Right atrium auricular region (tissue), 2 donors: Measurements from ENCODE around the gene ABLIM3. TPM values are rescaled to one million over a fixed set of nuclear protein-coding genes. Genes with fewer than 3 reads are reported as not detected.

Experiments
- DNase-seq: peaks from one replicate; pipeline ENCODE4 v3.0.0-alpha.2; 2019; ENCODE audit warnings: low spot score
- H3K27ac ChIP-seq, 2 donors: fragments of 200-600 bp; sonication (generic); 1 replicate in 1 of 2; 2 replicates in 1 of 2; pipeline ENCODE4 v1.5.1; 2016 to 2019
- H3K27me3 ChIP-seq, 2 donors: fragments of 200-600 bp; sonication (generic); one replicate each; pipeline versions ENCODE4 v1.5.1 to v1.6.0; 2017 to 2019
- H3K36me3 ChIP-seq: fragments of 200-600 bp; sonication (generic); one replicate; pipeline ENCODE4 v1.5.1; 2016
- H3K4me1 ChIP-seq, 2 donors: fragments of 200-600 bp; sonication (generic); one replicate each; pipeline versions ENCODE4 v1.5.1 to v1.6.0; 2017 to 2019
- H3K4me3 ChIP-seq, 2 donors: fragments of 200-600 bp; sonication (generic); 1 replicate in 1 of 2; 2 replicates in 1 of 2; pipeline ENCODE4 v1.5.1; 2017 to 2019; ENCODE audit warnings: mild to moderate bottlenecking in 1 of 2, moderate library complexity in 1 of 2
- H3K9me3 ChIP-seq, 2 donors: fragments of 200-600 bp; sonication (generic); one replicate each; pipeline ENCODE4 v1.5.1; 2019
- total RNA-seq, 2 donors: library from RNA; depleted of rRNA; stranded (reverse); fragments of >200 nt; gene quantifications; one replicate each; pipeline ENCODE4 v1.1.0, GENCODE V29; 2016
- TF ChIP-seq, protein P1 (sequence below), 2 donors: fragments of 200-600 bp; sonication (generic); IDR thresholded peaks; one replicate each; pipeline ENCODE4 v1.5.1; 2019; ENCODE audit warnings: antibody characterized with exemption in 2 of 2

ABLIM3 gene
- total RNA-seq, 2 donors from 2014 or later, result 109 to 145 TPM

- Histone ChIP-seq H3K36me3 (peaks cover 11% of the 10 kb centered on the region), H3K27ac (peak overlapping the region; percentile 81 to 87), H3K27me3 (no peaks in the 10 kb centered on the region), H3K4me1 (peaks cover 0 to 73% of the 10 kb centered on the region in 2 donors), H3K9me3 (no peaks in the 10 kb centered on the region), H3K4me3 (no peak overlapping the region)
- no peak for DNase-seq
- TF ChIP-seq, protein P1, sequence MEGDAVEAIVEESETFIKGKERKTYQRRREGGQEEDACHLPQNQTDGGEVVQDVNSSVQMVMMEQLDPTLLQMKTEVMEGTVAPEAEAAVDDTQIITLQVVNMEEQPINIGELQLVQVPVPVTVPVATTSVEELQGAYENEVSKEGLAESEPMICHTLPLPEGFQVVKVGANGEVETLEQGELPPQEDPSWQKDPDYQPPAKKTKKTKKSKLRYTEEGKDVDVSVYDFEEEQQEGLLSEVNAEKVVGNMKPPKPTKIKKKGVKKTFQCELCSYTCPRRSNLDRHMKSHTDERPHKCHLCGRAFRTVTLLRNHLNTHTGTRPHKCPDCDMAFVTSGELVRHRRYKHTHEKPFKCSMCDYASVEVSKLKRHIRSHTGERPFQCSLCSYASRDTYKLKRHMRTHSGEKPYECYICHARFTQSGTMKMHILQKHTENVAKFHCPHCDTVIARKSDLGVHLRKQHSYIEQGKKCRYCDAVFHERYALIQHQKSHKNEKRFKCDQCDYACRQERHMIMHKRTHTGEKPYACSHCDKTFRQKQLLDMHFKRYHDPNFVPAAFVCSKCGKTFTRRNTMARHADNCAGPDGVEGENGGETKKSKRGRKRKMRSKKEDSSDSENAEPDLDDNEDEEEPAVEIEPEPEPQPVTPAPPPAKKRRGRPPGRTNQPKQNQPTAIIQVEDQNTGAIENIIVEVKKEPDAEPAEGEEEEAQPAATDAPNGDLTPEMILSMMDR (IDR thresholded peaks at IDR 0.05), result no peak
Observed at GRCh38 chr5:149216496-149216895, 75.2 kb downstream of the ABLIM3 start.

DNA sequence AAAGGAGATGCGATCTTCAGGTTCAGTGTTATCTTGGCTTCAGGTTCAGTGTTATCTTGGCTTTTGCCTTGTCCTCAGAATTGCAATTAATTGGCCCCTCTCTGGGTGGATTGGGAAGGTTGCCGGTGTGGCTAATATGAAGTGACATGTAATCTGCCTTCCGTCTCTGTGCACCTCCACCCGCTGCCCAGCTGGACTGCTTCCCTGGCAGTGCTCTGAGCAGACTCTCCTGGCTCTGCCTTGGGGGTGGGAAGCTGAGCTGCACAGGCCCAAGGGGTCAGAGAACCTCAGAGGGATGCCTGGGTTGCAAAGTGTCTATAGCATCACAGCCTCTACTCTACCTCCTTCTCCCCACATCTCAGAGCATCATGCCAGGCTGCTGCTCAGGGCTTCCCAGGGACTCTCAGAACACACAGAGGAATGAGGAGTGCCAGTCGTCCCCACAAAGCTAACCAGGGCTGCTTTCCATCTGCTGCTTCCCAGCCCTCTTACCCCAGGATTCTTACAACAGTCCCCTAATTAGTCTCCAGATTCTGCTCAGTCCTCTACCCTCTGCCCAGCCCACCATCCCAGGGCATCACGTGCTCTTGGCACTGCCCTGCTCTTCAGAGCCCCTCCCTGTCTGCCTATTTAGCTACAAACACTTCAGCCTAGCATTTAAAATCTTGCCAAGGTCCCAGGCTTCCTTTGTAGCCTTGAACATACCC is 76.0 kb downstream of the ABLIM3 start:
- Histone ChIP-seq H3K27ac (peak overlapping the region; percentile 81 to 87), H3K36me3 (peaks cover 9% of the 10 kb centered on the region), H3K4me3 (no peak overlapping the region), H3K27me3 (no peaks in the 10 kb centered on the region), H3K9me3 (no peaks in the 10 kb centered on the region), H3K4me1 (peaks cover 0 to 73% of the 10 kb centered on the region in 2 donors)
- TF ChIP-seq, protein P1 (IDR thresholded peaks at IDR 0.05), result no peak
- DNase-seq, result no peak

DNA sequence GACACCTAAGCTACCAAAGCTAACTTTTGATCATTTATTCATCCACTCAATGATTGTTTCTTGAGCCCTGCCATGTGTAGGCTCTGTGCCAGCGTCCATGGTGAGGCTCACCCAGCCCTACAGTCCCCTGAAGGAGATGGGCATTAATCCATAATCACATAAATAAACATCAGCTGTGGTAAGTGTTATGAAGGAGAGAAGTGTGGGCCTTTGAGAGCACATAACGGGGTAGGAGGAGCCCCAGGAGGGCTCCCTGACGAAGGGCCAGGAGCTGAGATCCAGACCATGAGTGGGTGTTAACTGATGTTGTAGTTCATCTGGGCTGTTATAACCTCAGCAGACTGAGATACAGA is 76.5 kb downstream of the ABLIM3 start:
- TF ChIP-seq, protein P1 (IDR thresholded peaks at IDR 0.05), result no peak
- H3K9me3 ChIP-seq, result no peaks in the 10 kb centered on the region
- peak overlapping the region; percentile 81 to 87 for H3K27ac ChIP-seq
- no peaks in the 10 kb centered on the region for H3K27me3 ChIP-seq
- peaks cover 9% of the 10 kb centered on the region for H3K36me3 ChIP-seq
- peaks cover 0 to 73% of the 10 kb centered on the region in 2 donors for H3K4me1 ChIP-seq
- no peak for DNase-seq
- H3K4me3 ChIP-seq, result no peak overlapping the region

DNA sequence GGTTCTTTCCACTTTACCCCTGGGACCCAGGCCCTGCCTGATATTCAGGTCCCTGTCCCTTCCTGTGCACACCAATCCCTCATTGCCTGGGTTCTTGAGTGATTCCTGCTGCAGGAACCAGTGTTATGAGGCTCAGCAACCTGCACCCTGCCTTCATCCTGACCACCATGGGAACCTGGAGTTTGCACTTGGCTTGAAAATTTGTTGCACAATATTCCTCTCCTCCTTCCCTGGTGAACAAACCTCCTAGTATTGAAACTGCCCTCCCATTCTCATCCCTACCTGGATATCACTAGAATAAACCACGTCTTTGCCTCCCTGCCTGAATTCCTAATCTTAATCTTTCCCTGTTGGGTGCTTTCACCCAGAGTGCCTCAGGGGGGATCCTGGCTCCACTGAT is 78.3 kb downstream of the ABLIM3 start:
- no peaks in the 10 kb centered on the region for H3K9me3 ChIP-seq
- no peak overlapping the region for H3K4me3 ChIP-seq
- TF ChIP-seq, protein P1 (IDR thresholded peaks at IDR 0.05), result no peak
- H3K4me1 ChIP-seq, result peaks cover 0 to 84% of the 10 kb centered on the region in 2 donors
- H3K27me3 ChIP-seq, result no peaks in the 10 kb centered on the region
- peak overlapping the region; percentile 81 to 87 for H3K27ac ChIP-seq
- DNase-seq, result no peak
- H3K36me3 ChIP-seq, result peaks cover 9% of the 10 kb centered on the region

DNA sequence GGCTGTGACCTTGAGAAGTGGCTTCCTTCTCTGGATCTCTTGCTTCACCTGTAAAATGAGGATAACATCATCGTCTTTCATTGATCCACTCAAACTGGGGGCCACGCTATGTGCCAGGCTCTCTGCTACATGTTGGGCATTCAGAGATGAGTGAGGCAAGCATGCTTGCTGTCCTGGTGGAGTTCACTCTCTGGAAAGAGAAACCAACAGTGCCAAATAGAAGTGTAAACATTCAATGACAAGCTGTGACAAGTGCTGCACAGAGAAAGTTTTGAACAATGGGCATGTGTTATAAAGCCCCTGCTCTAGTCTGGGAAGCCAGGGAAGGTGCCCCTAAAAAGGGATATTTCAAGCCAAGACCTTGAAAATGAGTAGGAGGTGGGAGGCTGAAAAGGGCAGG is 79.5 kb downstream of the ABLIM3 start:
- H3K4me1 ChIP-seq, result peaks cover 0 to 73% of the 10 kb centered on the region in 2 donors
- peak overlapping the region; percentile 49 to 69 for H3K27ac ChIP-seq
- H3K4me3 ChIP-seq, result no peak overlapping the region
- no peak for DNase-seq
- peaks cover 9% of the 10 kb centered on the region for H3K36me3 ChIP-seq
- no peaks in the 10 kb centered on the region for H3K27me3 ChIP-seq
- TF ChIP-seq, protein P1 (IDR thresholded peaks at IDR 0.05), result no peak
- H3K9me3 ChIP-seq, result no peaks in the 10 kb centered on the region

DNA sequence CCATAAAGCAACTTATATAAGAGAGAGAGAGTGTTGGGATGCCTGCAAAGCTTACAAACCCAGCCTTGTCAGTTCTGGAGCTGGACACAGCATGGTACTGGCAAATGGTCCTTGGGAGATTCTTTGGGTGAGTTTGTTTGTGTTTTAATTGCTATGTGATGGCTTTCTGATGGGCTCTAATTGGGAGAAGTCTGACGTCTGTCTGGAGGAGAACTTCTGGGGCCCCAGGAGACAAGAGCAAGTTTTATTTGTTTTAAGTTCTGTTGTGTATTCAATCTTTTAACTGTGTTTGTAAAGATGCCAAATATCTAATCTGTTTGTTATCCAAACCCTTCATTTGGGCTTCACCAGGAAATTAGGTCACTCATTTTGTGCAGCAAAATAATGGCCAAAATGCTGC is 80.0 kb downstream of the ABLIM3 start:
- TF ChIP-seq, protein P1 (IDR thresholded peaks at IDR 0.05), result no peak
- H3K27ac ChIP-seq, result peak overlapping the region; percentile 49 to 69
- no peaks in the 10 kb centered on the region for H3K27me3 ChIP-seq
- no peak overlapping the region for H3K4me3 ChIP-seq
- DNase-seq, result no peak
- H3K4me1 ChIP-seq, result peaks cover 0 to 67% of the 10 kb centered on the region in 2 donors
- no peaks in the 10 kb centered on the region for H3K9me3 ChIP-seq
- H3K36me3 ChIP-seq, result peaks cover 9% of the 10 kb centered on the region
